Stimulated activated naive CD4-positive, alpha-beta T cell (primary cell): Measurements from ENCODE around the gene CHCHD6.

Experiments used
- DNase-seq, 6 experiments: peaks; one replicate each; lab custom pipeline; 2025; lab: John Stamatoyannopoulos, UW

Gene CHCHD6

DNA sequence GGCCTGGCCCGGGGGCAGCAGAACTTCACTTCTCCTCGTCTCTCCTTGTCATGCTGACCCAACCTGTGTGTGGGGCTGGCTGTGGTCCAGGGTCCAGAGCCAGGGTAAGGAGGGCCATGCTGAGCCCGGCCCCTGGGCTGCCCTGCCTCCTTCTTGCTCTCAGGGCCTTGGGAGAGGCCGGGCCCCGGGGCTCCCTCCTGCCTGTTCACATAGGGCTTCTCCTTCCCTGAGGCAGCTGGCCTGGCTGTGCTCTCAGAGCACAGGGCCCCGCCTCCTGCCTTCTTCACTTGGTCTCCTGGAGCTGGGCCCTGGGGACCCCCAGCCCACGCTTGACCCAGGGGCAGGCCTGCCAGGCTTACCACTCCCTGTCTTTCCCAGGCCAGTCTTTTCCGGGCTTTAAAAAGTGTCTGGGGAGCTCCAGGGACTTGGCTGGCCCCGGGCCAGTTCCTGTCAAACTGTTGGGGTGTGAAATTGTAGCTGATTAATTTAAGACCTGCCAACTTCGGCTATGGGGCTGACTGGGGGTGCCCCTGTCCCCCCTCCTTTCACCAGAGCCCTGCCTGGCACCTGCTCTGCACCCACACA lies 290.7 kb downstream of the CHCHD6 start:
- no peak for DNase-seq

- DNase-seq: no peak
These were observed 291.3 kb downstream of the CHCHD6 start for GRCh38 chr3:126995254-126995780.

DNA sequence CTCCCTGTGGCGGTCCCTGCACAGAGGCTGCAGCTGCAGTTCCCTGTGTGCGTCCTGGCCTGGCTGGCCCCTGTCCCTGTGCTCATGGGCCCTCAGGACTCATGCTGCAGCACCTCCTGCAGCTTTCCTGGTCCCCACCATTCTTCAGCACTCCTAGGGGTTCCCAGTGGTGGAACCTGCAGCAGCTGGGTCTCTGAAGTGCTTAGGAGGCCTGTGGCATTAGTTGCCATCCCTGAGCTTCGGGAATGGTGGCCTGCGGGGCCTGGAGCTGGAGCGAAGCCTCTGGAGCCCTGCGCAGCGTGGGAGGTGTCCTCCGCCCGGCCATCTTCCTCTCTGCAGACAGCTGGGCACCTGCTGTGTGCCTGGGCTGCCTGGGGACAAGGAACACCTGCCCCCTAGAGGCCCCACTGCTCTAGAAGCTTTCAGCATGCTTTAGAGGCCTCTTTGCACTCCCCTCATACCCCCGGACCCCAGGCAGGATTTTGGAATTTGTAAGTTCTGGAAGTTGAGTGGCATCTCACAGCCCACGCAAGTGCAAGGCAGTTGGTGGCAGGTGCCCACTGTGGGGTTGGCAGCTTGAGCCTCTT lies 292.0 kb downstream of the CHCHD6 start:
- no peak for DNase-seq

- DNase-seq: no peak
These were observed 292.9 kb downstream of the CHCHD6 start for GRCh38 chr3:126996905-126997304.

- no peak for DNase-seq
These were observed 293.5 kb downstream of the CHCHD6 start for GRCh38 chr3:126997455-126998038.

DNA sequence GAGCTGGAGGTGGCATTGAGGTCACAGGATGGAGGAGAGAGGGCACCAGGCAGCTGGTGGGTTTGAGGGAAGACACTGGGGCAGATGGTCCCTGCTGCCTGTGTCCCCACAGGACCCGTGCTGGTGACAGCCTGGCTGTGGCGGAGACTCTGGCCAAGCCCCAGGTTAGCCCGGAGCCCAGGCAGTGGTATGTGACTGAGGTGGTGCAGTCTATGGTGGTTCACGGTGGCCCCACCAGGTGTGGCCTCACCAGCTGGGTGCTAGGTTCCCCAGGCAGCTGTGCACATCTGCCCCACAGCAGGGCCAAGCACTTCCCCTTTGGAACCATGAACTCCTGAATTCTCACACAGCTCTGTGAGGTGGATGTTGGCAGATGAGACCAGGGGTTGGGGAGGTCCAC lies 294.3 kb downstream of the CHCHD6 start:
- DNase-seq: no peak

GRCh38 chr3:126998728-126999127 lies 294.7 kb downstream of the CHCHD6 start:
- DNase-seq: no peak

- no peak for DNase-seq
These were observed 295.3 kb downstream of the CHCHD6 start for GRCh38 chr3:126999383-126999782.

GRCh38 chr3:127000119-127000518 lies 296.1 kb downstream of the CHCHD6 start:
- DNase-seq: no peak

DNA sequence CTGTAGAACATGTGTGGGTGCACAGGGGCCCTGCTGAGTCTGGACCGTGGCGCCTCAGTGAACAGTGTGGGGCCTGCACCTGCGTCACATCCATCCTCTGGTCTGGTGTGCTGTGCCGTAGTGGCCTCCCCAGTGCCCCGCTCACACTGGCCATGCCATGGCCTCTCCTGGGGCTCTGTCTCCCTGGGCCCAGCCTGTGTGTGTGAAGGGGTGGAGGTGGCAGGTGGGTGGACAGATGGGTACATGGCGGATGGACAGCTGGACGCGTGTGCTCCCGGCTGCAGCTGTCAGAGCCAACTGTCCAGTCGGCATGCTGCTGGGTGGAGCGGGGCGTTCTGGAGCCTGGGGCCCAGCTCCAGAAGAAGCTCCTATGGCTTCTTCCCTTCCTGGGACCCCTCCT lies 296.7 kb downstream of the CHCHD6 start:
- DNase-seq: no peak

- no peak for DNase-seq
These were observed 297.6 kb downstream of the CHCHD6 start for GRCh38 chr3:127001486-127002194.

DNA sequence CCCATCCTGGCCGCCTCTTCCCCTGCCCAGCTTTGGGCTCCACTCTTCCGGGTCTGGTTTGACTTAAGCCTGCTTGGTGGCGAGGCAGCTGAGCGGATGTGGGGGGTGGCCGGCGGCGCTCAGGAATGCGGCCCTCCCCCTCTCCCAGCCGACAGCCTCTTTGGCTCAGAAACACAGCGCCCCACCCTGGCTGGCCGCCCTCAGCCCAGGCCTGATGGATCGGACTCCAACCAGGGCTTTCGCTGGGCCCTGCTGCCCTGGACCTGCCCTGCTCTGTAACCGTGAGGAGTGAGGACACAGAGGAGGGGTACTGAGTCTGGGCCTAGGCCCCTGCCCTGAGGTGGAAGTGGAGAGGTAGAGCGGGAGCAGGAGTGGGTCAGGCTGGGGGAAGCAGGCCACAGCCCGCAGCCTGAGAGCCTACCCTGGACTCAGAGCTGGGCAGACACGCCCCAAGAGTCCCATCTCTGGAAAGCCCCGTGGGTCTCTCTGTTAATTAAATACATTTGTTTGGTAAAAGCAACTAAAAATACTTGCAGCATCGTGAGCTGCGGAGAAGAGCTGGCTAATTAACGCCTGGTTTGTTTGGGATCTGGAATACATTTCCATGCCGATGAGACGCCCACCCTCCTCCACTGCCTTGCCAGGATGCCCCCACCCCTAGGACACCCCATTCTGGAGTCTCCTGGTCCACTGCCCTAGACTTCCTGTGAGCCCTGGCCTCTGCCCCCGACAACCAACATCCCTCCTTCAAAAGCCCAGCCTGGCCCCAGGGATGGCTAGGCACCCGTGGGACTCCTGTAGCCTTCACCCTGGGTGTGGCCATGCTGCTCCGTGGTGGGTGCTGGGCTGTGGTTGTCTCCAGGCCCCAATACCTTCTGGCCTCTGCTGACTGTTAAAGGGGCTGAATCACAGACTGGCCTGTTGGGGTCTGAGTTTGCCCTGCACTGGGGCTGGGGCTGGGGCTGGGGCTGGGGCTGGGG lies 298.4 kb downstream of the CHCHD6 start:
- DNase-seq: no peak

GRCh38 chr3:127003175-127003555 lies 299.1 kb downstream of the CHCHD6 start:
- DNase-seq: no peak

GRCh38 chr3:127003601-127004280 lies 299.7 kb downstream of the CHCHD6 start:
- no peak for DNase-seq

DNA sequence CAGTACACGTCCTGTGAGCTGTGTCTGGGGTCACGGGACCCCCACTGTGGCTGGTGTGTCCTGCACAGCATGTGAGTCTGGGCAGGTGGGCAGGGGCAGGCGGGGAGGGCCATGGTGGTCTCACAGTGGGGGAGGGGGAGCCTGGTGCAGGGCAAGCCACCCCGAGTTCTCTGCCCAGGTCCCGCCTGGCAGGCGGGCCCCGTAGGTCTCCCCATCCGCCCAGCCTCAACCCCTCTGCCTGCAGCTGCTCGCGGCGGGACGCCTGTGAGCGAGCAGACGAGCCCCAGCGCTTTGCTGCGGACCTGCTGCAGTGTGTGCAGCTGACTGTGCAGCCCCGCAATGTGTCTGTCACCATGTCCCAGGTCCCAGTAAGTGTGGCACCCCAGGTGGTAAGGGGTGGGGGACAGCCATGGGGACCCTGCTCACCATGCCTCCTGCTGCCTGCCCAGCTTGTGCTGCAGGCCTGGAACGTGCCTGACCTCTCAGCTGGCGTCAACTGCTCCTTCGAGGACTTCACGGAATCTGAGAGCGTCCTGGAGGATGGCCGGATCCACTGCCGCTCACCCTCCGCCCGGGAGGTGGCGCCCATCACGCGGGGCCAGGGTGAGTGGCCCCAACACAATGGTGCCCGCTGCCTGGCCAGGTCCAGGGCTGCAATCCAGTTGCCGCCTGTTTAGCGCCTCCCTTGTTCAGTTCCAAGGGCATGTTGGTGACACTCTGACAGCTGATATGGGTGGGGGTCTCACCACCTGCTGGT lies 300.8 kb downstream of the CHCHD6 start:
- no peak for DNase-seq

DNA sequence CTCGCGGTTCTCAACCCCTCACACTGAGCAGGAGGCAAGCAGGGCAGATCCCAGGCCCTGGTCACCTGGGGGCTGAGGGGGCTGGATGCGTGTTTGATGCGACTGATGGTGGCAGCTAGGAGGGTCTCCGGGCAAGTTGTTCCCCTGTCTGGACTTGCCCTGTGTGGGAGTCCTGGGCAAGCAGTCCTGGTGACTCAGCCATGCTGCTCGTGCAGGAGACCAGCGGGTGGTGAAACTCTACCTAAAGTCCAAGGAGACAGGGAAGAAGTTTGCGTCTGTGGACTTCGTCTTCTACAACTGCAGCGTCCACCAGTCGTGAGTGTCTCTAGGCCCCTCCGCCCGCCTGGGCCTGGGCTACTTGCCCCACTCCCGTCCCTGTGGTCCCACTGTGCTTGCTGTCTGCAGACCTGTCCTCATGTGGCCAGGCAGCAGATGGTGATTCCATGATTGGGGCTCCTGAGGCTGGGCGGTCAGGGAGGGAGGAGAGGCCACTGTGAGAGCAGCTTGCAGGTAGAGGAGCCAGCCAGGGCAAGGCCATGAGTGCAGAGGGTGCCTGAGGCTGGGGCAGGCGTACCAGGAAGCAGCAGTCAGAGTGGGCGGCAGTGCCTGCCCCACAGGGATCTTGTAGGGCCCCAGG lies 301.9 kb downstream of the CHCHD6 start:
- no peak for DNase-seq

- DNase-seq: no peak
These were observed 302.9 kb downstream of the CHCHD6 start for GRCh38 chr3:127006781-127007436.

- no peak for DNase-seq
These were observed 304.2 kb downstream of the CHCHD6 start for GRCh38 chr3:127008236-127008635.

DNA sequence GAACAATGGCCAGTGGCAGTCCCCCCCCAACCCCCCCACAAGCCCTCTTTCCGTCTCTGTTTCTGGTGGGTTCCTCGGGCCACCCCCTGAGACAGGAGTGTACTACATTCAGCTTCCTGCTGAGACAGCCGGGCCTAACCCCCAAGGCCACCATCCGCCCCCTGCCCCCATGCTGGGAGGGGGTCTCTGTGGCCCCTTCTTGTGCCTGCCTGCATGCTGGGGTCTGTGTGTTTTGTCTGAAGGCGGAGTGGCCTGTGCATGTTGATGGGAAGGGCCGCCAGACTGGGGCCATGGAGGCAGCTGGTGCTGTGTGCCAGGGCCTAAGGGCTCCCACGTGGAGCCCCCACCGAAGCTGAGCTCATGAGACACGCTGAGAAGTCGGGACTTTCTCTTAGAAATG lies 305.5 kb downstream of the CHCHD6 start:
- DNase-seq: no peak
